Measurements from ENCODE around the gene TBL1X.
"Not testable (repeated sequence)": the region's sequence is repeated elsewhere in the genome, so short reads cannot be mapped to it uniquely, and the experiment has no call there.

TBL1X gene

GRCh38 chrX:9471571-9471985, 6.7 kb downstream of the TBL1X start:
- peak overlapping the region; percentile 24 for H3K4me3 ChIP-seq (ENCODE audit: low read depth, low read length)
- no peak for TF ChIP-seq CTCF (conservative IDR thresholded peaks at IDR 0.05; ENCODE audit: low read depth, low read length)
- DNase-seq (ENCODE audit: low read depth) = peak; percentile 55

- H3K4me3 ChIP-seq (ENCODE audit: low read depth, low read length) = no peak overlapping the region
- no peak for TF ChIP-seq CTCF (conservative IDR thresholded peaks at IDR 0.05; ENCODE audit: low read depth, low read length)
- no peak for DNase-seq (ENCODE audit: low read depth)
These were observed 8.8 kb downstream of the TBL1X start for GRCh38 chrX:9473708-9474107.

- H3K4me3 ChIP-seq (ENCODE audit: low read depth, low read length); DNase-seq (ENCODE audit: low read depth): not testable (repeated sequence)
These were observed 10.6 kb downstream of the TBL1X start for GRCh38 chrX:9475417-9475816.

GRCh38 chrX:9475984-9476383, 11.1 kb downstream of the TBL1X start:
- no peak for DNase-seq (ENCODE audit: low read depth)
- no peak overlapping the region for H3K4me3 ChIP-seq (ENCODE audit: low read depth, low read length)
- no peak for TF ChIP-seq CTCF (conservative IDR thresholded peaks at IDR 0.05; ENCODE audit: low read depth, low read length)

GRCh38 chrX:9476810-9477575, 12.1 kb downstream of the TBL1X start:
- DNase-seq (ENCODE audit: low read depth) = no peak
- no peak overlapping the region for H3K4me3 ChIP-seq (ENCODE audit: low read depth, low read length)
- no peak for TF ChIP-seq CTCF (conservative IDR thresholded peaks at IDR 0.05; ENCODE audit: low read depth, low read length)

GRCh38 chrX:9482408-9482807, 17.6 kb downstream of the TBL1X start:
- DNase-seq (ENCODE audit: low read depth) = no peak
- no peak for TF ChIP-seq CTCF (conservative IDR thresholded peaks at IDR 0.05; ENCODE audit: low read depth, low read length)

GRCh38 chrX:9482837-9483236, 18.0 kb downstream of the TBL1X start:
- TF ChIP-seq CTCF (conservative IDR thresholded peaks at IDR 0.05; ENCODE audit: low read depth, low read length) = no peak
- no peak overlapping the region for H3K4me3 ChIP-seq (ENCODE audit: low read depth, low read length)
- DNase-seq (ENCODE audit: low read depth) = no peak

More at GRCh38 chrX:9482408-9482807, 17.6 kb downstream of the TBL1X start:
- no peak overlapping the region for H3K4me3 ChIP-seq (ENCODE audit: low read depth, low read length)

Data from choroid plexus epithelial cell (primary cell).